Hepatocyte (in vitro differentiated cells): ENCODE data around the gene OGDH. TPM values are rescaled to one million over a fixed set of nuclear protein-coding genes. Genes with fewer than 3 reads are reported as not detected.

Source experiments
- DNase-seq: peaks from one replicate; pipeline ENCODE4 v3.0.0-alpha.2; 2016; ENCODE audit warnings: low spot score
- H2AFZ ChIP-seq: fragments of 200-600 bp; sonication (generic); 2 replicates; pipeline ENCODE4 v1.6.0; 2016; ENCODE audit warnings: antibody characterized with exemption, mild to moderate bottlenecking
- H3K27ac ChIP-seq: fragments of 200-600 bp; sonication (generic); 2 replicates; pipeline ENCODE4 v1.5.1; 2016; ENCODE audit warnings: mild to moderate bottlenecking
- H3K27me3 ChIP-seq: fragments of 200-600 bp; sonication (generic); 2 replicates; pipeline ENCODE4 v1.6.1; 2016
- H3K36me3 ChIP-seq: fragments of 200-600 bp; sonication (generic); replicated peaks from 2 replicates; pipeline ENCODE4 v1.5.1; 2016; ENCODE audit warnings: low read depth; ENCODE audit not compliant: insufficient read depth
- H3K4me1 ChIP-seq: fragments of 200-600 bp; sonication (generic); 2 replicates; pipeline ENCODE4 v1.5.1; 2016; ENCODE audit warnings: mild to moderate bottlenecking, moderate library complexity; ENCODE audit not compliant: insufficient read depth
- H3K4me2 ChIP-seq: fragments of 200-600 bp; sonication (generic); 2 replicates; pipeline ENCODE4 v1.6.0; 2016
- H3K4me3 ChIP-seq: fragments of 200-600 bp; sonication (generic); 2 replicates; pipeline ENCODE4 v1.5.1; 2016; ENCODE audit warnings: mild to moderate bottlenecking
- H3K79me2 ChIP-seq: fragments of 200-600 bp; sonication (generic); 2 replicates; pipeline ENCODE4 v1.6.0; 2017; ENCODE audit warnings: mild to moderate bottlenecking
- H3K9me2 ChIP-seq: fragments of 200-600 bp; sonication (generic); replicated peaks from 2 replicates; pipeline ENCODE4 v1.6.0; 2017; ENCODE audit warnings: mild to moderate bottlenecking; ENCODE audit not compliant: insufficient read depth
- H3K9me3 ChIP-seq: fragments of 200-600 bp; sonication (generic); 2 replicates; pipeline ENCODE4 v1.5.1; 2016; ENCODE audit warnings: low read depth, mild to moderate bottlenecking
- H4K20me1 ChIP-seq: fragments of 200-600 bp; sonication (generic); 2 replicates; pipeline ENCODE4 v1.6.0; 2016; ENCODE audit warnings: mild to moderate bottlenecking; ENCODE audit not compliant: insufficient read depth, poor library complexity, severe bottlenecking
- CTCF ChIP-seq: fragments of 200-600 bp; sonication (generic); IDR thresholded peaks from 2 replicates; pipeline ENCODE4 v1.5.1; 2016; ENCODE audit warnings: antibody characterized with exemption, mild to moderate bottlenecking; ENCODE audit not compliant: poor library complexity
- EZH2 ChIP-seq: fragments of 200-600 bp; sonication (generic); IDR thresholded peaks from 2 replicates; pipeline ENCODE4 v1.6.1; 2016; ENCODE audit warnings: antibody characterized with exemption, mild to moderate bottlenecking, borderline replicate concordance
- EZH2phosphoT487 ChIP-seq: fragments of 200-600 bp; sonication (generic); IDR thresholded peaks from one replicate; pipeline ENCODE4 v1.6.1; 2018; ENCODE audit warnings: antibody characterized with exemption, mild to moderate bottlenecking, low read depth, moderate library complexity; ENCODE audit not compliant: unreplicated experiment, severe bottlenecking
- WGBS: methylation state at CpG from one replicate; pipeline ENCODE4 v1.1.6; 2016; ENCODE audit warnings: low lambda C conversion rate; ENCODE audit errors: missing lambda C conversion rate; 5-methylcytosine and 5-hydroxymethylcytosine counted together
- polyA plus RNA-seq: library from polyadenylated mRNA; unstranded; fragments of >200 nt; fragmentation: Nextera tagmentation; extraction: Ambion mirVana; gene quantifications from 2 replicates; pipeline ENCODE4 v1.2.1, GENCODE V29; 2016
- total RNA-seq: library from RNA; depleted of rRNA; stranded (reverse); fragments of >200 nt; gene quantifications from 2 replicates; pipeline ENCODE4 v1.2.3, GENCODE V29; 2014

Gene OGDH
- total and polyA plus RNA-seq, 2 experiments from 2014 or later = 40.8 to 65.3 TPM

GRCh38 chr7:44567884-44568283, 38.5 kb upstream of the OGDH start:
- 94% methylated on average over 6 of the region's 6 CpGs for WGBS
- no peaks in the 10 kb centered on the region for H3K27me3 ChIP-seq
- no peak overlapping the region for H3K4me2 ChIP-seq
- no peak overlapping the region for H3K27ac ChIP-seq
- H3K79me2 ChIP-seq = peaks cover 28% of the 10 kb centered on the region
- H3K9me3 ChIP-seq = no peaks in the 10 kb centered on the region
- H2AFZ ChIP-seq = no peak overlapping the region
- no peaks in the 10 kb centered on the region for H4K20me1 ChIP-seq
- no peak for TF ChIP-seq CTCF
- TF ChIP-seq EZH2phosphoT487 = no peak
- no peak for TF ChIP-seq EZH2
- H3K4me1 ChIP-seq = peaks cover 7% of the 10 kb centered on the region
- H3K4me3 ChIP-seq = no peak overlapping the region
- no peaks in the 10 kb centered on the region for H3K36me3 ChIP-seq
- DNase-seq = no peak
- no peaks in the 10 kb centered on the region for H3K9me2 ChIP-seq

- WGBS = 97% methylated on average over 17 of the region's 17 CpGs
- Histone ChIP-seq H3K27ac (no peak overlapping the region), H3K9me3 (no peaks in the 10 kb centered on the region), H3K27me3 (no peaks in the 10 kb centered on the region), H2AFZ (no peak overlapping the region), H3K36me3 (no peaks in the 10 kb centered on the region), H3K79me2 (peaks cover 36% of the 10 kb centered on the region), H3K4me1 (peaks cover 9% of the 10 kb centered on the region), H3K4me3 (no peak overlapping the region), H4K20me1 (no peaks in the 10 kb centered on the region), H3K4me2 (no peak overlapping the region), H3K9me2 (no peaks in the 10 kb centered on the region)
- no peak for DNase-seq
- TF ChIP-seq EZH2 = no peak
- TF ChIP-seq EZH2phosphoT487 = no peak
- no peak for TF ChIP-seq CTCF
These were observed 37.5 kb upstream of the OGDH start for GRCh38 chr7:44568771-44569560.

GRCh38 chr7:44569959-44570358, 36.5 kb upstream of the OGDH start:
- Histone ChIP-seq H3K36me3 (no peaks in the 10 kb centered on the region), H3K9me2 (no peaks in the 10 kb centered on the region), H2AFZ (no peak overlapping the region), H3K4me2 (no peak overlapping the region), H3K27ac (no peak overlapping the region), H4K20me1 (no peaks in the 10 kb centered on the region), H3K79me2 (peaks cover 43% of the 10 kb centered on the region), H3K9me3 (no peaks in the 10 kb centered on the region), H3K4me3 (no peak overlapping the region), H3K4me1 (peaks cover 12% of the 10 kb centered on the region), H3K27me3 (no peaks in the 10 kb centered on the region)
- 90% methylated on average over 9 of the region's 9 CpGs for whole genome bisulfite sequencing
- TF ChIP-seq CTCF (no peak), EZH2phosphoT487 (no peak), EZH2 (no peak)
- DNase-seq = no peak
